Measurements from ENCODE around the gene MED13L.

DNA sequence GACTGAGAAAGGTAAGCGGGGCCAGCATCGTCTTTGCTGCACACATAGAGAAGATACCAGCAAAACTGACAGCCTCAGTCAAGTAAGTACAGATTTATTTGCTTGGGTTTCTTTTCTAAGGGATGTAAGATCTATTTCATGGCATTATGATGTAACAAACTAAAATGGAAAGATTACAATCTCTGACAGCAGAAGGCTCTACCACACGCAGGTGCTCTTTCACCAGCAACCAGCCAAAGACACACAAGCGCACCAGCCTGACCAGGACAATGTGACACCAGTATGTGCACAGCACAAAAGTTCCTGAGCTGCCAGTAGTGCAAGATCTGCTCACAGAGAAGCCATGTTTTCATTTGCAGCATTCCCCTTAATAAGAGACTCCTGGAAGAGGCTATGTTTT, 311.1 kb downstream of the MED13L start:
- TF ChIP-seq, protein P1, sequence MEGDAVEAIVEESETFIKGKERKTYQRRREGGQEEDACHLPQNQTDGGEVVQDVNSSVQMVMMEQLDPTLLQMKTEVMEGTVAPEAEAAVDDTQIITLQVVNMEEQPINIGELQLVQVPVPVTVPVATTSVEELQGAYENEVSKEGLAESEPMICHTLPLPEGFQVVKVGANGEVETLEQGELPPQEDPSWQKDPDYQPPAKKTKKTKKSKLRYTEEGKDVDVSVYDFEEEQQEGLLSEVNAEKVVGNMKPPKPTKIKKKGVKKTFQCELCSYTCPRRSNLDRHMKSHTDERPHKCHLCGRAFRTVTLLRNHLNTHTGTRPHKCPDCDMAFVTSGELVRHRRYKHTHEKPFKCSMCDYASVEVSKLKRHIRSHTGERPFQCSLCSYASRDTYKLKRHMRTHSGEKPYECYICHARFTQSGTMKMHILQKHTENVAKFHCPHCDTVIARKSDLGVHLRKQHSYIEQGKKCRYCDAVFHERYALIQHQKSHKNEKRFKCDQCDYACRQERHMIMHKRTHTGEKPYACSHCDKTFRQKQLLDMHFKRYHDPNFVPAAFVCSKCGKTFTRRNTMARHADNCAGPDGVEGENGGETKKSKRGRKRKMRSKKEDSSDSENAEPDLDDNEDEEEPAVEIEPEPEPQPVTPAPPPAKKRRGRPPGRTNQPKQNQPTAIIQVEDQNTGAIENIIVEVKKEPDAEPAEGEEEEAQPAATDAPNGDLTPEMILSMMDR (IDR thresholded peaks at IDR 0.05): no peak
- TF ChIP-seq POLR2A (IDR thresholded peaks at IDR 0.05): no peak

All from transverse colon (tissue), 3 donors.